Measurements from ENCODE around the gene ENPP3.

The ENPP3 gene

GRCh38 chr6:131781687-131782086 lies 144.6 kb downstream of the ENPP3 start:
- ATAC-seq (ENCODE audit: low read depth) (no peak), DNase-seq (ENCODE audit: low spot score in 2 of 2) (no peak)
- H3K4me1 Mint-ChIP-seq = no peaks in the 10 kb centered on the region
- H3K9me3 Mint-ChIP-seq = no peaks in the 10 kb centered on the region
- H3K27ac Mint-ChIP-seq = no peak overlapping the region
- H3K36me3 Mint-ChIP-seq = no peaks in the 10 kb centered on the region
- H3K4me3 Mint-ChIP-seq = no peak overlapping the region
- H3K27me3 Mint-ChIP-seq = peaks cover 5% of the 10 kb centered on the region

- Mint-ChIP-seq H3K27ac (no peak overlapping the region), H3K9me3 (no peaks in the 10 kb centered on the region), H3K36me3 (no peaks in the 10 kb centered on the region), H3K27me3 (peaks cover 5% of the 10 kb centered on the region), H3K4me3 (no peak overlapping the region), H3K4me1 (no peaks in the 10 kb centered on the region)
- no peak for ATAC-seq (ENCODE audit: low read depth)
- no peak for DNase-seq (ENCODE audit: low spot score in 2 of 2)
These were observed 145.7 kb downstream of the ENPP3 start for GRCh38 chr6:131782764-131783163.

- ATAC-seq (ENCODE audit: low read depth) (no peak), DNase-seq (ENCODE audit: low spot score in 2 of 2) (no peak)
- H3K4me1 Mint-ChIP-seq = no peaks in the 10 kb centered on the region
- H3K27me3 Mint-ChIP-seq = peaks cover 5% of the 10 kb centered on the region
- H3K36me3 Mint-ChIP-seq = no peaks in the 10 kb centered on the region
- no peaks in the 10 kb centered on the region for H3K9me3 Mint-ChIP-seq
- H3K4me3 Mint-ChIP-seq = no peak overlapping the region
- no peak overlapping the region for H3K27ac Mint-ChIP-seq
These were observed 147.5 kb downstream of the ENPP3 start for GRCh38 chr6:131784561-131784960.

GRCh38 chr6:131787079-131787478 lies 150.0 kb downstream of the ENPP3 start:
- Mint-ChIP-seq H3K9me3 (no peaks in the 10 kb centered on the region), H3K4me3 (no peak overlapping the region), H3K27me3 (peaks cover 5% of the 10 kb centered on the region), H3K4me1 (no peaks in the 10 kb centered on the region), H3K27ac (no peak overlapping the region), H3K36me3 (no peaks in the 10 kb centered on the region)
- no peak for DNase-seq (ENCODE audit: low spot score in 2 of 2)
- no peak for ATAC-seq (ENCODE audit: low read depth)

GRCh38 chr6:131787766-131788712 lies 150.9 kb downstream of the ENPP3 start:
- no peaks in the 10 kb centered on the region for H3K9me3 Mint-ChIP-seq
- ATAC-seq (ENCODE audit: low read depth) (no peak), DNase-seq (ENCODE audit: low spot score in 2 of 2) (no peak)
- no peak overlapping the region for H3K27ac Mint-ChIP-seq
- H3K4me3 Mint-ChIP-seq = no peak overlapping the region
- no peaks in the 10 kb centered on the region for H3K36me3 Mint-ChIP-seq
- peaks cover 1% of the 10 kb centered on the region for H3K27me3 Mint-ChIP-seq
- no peaks in the 10 kb centered on the region for H3K4me1 Mint-ChIP-seq

- DNase-seq (ENCODE audit: low spot score in 2 of 2) = no peak
- H3K27ac Mint-ChIP-seq = no peak overlapping the region
- no peak for ATAC-seq (ENCODE audit: low read depth)
- no peaks in the 10 kb centered on the region for H3K9me3 Mint-ChIP-seq
- no peaks in the 10 kb centered on the region for H3K4me1 Mint-ChIP-seq
- no peaks in the 10 kb centered on the region for H3K36me3 Mint-ChIP-seq
- H3K27me3 Mint-ChIP-seq = peaks cover 1% of the 10 kb centered on the region
- no peak overlapping the region for H3K4me3 Mint-ChIP-seq
These were observed 152.1 kb downstream of the ENPP3 start for GRCh38 chr6:131789219-131789618.

GRCh38 chr6:131791476-131791875 lies 154.4 kb downstream of the ENPP3 start:
- Mint-ChIP-seq H3K9me3 (no peaks in the 10 kb centered on the region), H3K27ac (no peak overlapping the region), H3K36me3 (no peaks in the 10 kb centered on the region), H3K27me3 (peaks cover 2% of the 10 kb centered on the region), H3K4me1 (no peaks in the 10 kb centered on the region), H3K4me3 (no peak overlapping the region)
- no peak for DNase-seq (ENCODE audit: low spot score in 2 of 2)
- no peak for ATAC-seq (ENCODE audit: low read depth)

GRCh38 chr6:131792091-131792496 lies 155.0 kb downstream of the ENPP3 start:
- Mint-ChIP-seq H3K27me3 (peaks cover 5% of the 10 kb centered on the region), H3K4me1 (no peaks in the 10 kb centered on the region), H3K36me3 (no peaks in the 10 kb centered on the region), H3K27ac (no peak overlapping the region), H3K9me3 (no peaks in the 10 kb centered on the region), H3K4me3 (no peak overlapping the region)
- ATAC-seq (ENCODE audit: low read depth) (no peak), DNase-seq (ENCODE audit: low spot score in 2 of 2) (no peak)

- no peaks in the 10 kb centered on the region for H3K36me3 Mint-ChIP-seq
- H3K27ac Mint-ChIP-seq = no peak overlapping the region
- no peaks in the 10 kb centered on the region for H3K4me1 Mint-ChIP-seq
- H3K4me3 Mint-ChIP-seq = no peak overlapping the region
- ATAC-seq (ENCODE audit: low read depth) (no peak), DNase-seq (ENCODE audit: low spot score in 2 of 2) (no peak)
- H3K27me3 Mint-ChIP-seq = peaks cover 5% of the 10 kb centered on the region
- no peaks in the 10 kb centered on the region for H3K9me3 Mint-ChIP-seq
These were observed 158.3 kb downstream of the ENPP3 start for GRCh38 chr6:131795366-131795765.
